ENCODE data around the gene HMX1. TPM values are rescaled to one million over a fixed set of nuclear protein-coding genes. Genes with fewer than 3 reads are reported as not detected.

The HMX1 gene
- total and polyA plus RNA-seq, 10 of the 15 experiments (the other 5 are each of a cell fraction or from before 2014, with no cell fraction given), result not detected

DNA sequence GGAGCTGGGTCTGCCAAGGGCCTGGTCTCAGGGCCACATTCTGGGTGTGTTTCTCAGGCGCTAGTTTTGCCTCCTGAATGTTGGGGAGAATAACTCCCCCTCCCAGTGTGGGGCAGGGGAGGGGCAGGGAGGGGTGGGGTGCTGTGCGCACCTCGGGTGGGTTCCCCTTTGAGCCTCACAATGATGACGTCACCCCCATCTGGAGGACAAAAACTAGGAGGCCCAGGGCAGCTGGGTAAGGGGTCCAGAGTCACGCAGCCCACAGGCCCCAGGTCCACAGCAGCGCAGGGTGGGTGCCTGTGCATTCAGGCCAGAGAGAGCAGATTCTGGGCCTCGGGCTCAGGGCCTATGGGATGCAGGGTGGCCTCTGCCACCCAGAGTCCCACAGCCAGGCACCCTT is 23.7 kb upstream of the HMX1 start (continued):
- TF ChIP-seq SUPT20H (IDR thresholded peaks at IDR 0.05; ENCODE audit: borderline replicate concordance, control insufficient read depth, low read depth, low read length) (no peak), POLR2A (IDR thresholded peaks at IDR 0.05; ENCODE audit: low read depth, low read length) (no peak), MTA3 (IDR thresholded peaks at IDR 0.05; ENCODE audit: borderline replicate concordance, low read length) (no peak), SP1 (IDR thresholded peaks at IDR 0.05; ENCODE audit: low read depth, low read length) (no peak), SMC3 (IDR thresholded peaks at IDR 0.05; ENCODE audit: borderline replicate concordance, low read length) (no peak), CREM (IDR thresholded peaks at IDR 0.05; ENCODE audit: low read depth) (no peak), NFYB (IDR thresholded peaks at IDR 0.05; ENCODE audit: insufficient read depth, low read depth, low read length) (no peak), POU2F2 (IDR thresholded peaks at IDR 0.05; ENCODE audit: borderline replicate concordance, low read depth, low read length) (no peak), FOS (IDR thresholded peaks at IDR 0.05; ENCODE audit: borderline replicate concordance, extremely low read depth, insufficient read length) (no peak), GABPA (IDR thresholded peaks at IDR 0.05; ENCODE audit: low read depth) (no peak), CHD1 (IDR thresholded peaks at IDR 0.05; ENCODE audit: low read depth, low read length) (no peak)
- TF ChIP-seq, protein P1, sequence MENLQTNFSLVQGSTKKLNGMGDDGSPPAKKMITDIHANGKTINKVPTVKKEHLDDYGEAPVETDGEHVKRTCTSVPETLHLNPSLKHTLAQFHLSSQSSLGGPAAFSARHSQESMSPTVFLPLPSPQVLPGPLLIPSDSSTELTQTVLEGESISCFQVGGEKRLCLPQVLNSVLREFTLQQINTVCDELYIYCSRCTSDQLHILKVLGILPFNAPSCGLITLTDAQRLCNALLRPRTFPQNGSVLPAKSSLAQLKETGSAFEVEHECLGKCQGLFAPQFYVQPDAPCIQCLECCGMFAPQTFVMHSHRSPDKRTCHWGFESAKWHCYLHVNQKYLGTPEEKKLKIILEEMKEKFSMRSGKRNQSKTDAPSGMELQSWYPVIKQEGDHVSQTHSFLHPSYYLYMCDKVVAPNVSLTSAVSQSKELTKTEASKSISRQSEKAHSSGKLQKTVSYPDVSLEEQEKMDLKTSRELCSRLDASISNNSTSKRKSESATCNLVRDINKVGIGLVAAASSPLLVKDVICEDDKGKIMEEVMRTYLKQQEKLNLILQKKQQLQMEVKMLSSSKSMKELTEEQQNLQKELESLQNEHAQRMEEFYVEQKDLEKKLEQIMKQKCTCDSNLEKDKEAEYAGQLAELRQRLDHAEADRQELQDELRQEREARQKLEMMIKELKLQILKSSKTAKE (IDR thresholded peaks at IDR 0.05; ENCODE audit: low read depth, poor library complexity, severe bottlenecking), result no peak
- TF ChIP-seq, protein P2, sequence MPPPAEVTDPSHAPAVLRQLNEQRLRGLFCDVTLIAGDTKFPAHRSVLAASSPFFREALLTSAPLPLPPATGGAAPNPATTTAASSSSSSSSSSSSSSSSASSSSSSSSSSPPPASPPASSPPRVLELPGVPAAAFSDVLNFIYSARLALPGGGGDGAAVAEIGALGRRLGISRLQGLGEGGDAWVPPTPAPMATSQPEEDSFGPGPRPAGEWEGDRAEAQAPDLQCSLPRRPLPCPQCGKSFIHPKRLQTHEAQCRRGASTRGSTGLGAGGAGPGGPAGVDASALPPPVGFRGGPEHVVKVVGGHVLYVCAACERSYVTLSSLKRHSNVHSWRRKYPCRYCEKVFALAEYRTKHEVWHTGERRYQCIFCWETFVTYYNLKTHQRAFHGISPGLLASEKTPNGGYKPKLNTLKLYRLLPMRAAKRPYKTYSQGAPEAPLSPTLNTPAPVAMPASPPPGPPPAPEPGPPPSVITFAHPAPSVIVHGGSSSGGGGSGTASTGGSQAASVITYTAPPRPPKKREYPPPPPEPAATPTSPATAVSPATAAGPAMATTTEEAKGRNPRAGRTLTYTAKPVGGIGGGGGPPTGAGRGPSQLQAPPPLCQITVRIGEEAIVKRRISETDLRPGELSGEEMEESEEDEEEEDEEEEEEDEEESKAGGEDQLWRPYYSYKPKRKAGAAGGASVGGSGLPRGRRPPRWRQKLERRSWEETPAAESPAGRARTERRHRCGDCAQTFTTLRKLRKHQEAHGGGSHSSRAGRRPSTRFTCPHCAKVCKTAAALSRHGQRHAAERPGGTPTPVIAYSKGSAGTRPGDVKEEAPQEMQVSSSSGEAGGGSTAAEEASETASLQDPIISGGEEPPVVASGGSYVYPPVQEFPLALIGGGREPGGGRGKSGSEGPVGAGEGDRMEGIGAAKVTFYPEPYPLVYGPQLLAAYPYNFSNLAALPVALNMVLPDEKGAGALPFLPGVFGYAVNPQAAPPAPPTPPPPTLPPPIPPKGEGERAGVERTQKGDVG (CRISPR knock-in tag; IDR thresholded peaks at IDR 0.05), result no peak
- TF ChIP-seq, protein P3, sequence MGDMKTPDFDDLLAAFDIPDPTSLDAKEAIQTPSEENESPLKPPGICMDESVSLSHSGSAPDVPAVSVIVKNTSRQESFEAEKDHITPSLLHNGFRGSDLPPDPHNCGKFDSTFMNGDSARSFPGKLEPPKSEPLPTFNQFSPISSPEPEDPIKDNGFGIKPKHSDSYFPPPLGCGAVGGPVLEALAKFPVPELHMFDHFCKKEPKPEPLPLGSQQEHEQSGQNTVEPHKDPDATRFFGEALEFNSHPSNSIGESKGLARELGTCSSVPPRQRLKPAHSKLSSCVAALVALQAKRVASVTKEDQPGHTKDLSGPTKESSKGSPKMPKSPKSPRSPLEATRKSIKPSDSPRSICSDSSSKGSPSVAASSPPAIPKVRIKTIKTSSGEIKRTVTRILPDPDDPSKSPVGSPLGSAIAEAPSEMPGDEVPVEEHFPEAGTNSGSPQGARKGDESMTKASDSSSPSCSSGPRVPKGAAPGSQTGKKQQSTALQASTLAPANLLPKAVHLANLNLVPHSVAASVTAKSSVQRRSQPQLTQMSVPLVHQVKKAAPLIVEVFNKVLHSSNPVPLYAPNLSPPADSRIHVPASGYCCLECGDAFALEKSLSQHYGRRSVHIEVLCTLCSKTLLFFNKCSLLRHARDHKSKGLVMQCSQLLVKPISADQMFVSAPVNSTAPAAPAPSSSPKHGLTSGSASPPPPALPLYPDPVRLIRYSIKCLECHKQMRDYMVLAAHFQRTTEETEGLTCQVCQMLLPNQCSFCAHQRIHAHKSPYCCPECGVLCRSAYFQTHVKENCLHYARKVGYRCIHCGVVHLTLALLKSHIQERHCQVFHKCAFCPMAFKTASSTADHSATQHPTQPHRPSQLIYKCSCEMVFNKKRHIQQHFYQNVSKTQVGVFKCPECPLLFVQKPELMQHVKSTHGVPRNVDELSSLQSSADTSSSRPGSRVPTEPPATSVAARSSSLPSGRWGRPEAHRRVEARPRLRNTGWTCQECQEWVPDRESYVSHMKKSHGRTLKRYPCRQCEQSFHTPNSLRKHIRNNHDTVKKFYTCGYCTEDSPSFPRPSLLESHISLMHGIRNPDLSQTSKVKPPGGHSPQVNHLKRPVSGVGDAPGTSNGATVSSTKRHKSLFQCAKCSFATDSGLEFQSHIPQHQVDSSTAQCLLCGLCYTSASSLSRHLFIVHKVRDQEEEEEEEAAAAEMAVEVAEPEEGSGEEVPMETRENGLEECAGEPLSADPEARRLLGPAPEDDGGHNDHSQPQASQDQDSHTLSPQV (IDR thresholded peaks at IDR 0.05), result no peak
- TF ChIP-seq, protein P4, sequence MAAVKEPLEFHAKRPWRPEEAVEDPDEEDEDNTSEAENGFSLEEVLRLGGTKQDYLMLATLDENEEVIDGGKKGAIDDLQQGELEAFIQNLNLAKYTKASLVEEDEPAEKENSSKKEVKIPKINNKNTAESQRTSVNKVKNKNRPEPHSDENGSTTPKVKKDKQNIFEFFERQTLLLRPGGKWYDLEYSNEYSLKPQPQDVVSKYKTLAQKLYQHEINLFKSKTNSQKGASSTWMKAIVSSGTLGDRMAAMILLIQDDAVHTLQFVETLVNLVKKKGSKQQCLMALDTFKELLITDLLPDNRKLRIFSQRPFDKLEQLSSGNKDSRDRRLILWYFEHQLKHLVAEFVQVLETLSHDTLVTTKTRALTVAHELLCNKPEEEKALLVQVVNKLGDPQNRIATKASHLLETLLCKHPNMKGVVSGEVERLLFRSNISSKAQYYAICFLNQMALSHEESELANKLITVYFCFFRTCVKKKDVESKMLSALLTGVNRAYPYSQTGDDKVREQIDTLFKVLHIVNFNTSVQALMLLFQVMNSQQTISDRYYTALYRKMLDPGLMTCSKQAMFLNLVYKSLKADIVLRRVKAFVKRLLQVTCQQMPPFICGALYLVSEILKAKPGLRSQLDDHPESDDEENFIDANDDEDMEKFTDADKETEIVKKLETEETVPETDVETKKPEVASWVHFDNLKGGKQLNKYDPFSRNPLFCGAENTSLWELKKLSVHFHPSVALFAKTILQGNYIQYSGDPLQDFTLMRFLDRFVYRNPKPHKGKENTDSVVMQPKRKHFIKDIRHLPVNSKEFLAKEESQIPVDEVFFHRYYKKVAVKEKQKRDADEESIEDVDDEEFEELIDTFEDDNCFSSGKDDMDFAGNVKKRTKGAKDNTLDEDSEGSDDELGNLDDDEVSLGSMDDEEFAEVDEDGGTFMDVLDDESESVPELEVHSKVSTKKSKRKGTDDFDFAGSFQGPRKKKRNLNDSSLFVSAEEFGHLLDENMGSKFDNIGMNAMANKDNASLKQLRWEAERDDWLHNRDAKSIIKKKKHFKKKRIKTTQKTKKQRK (IDR thresholded peaks at IDR 0.05; ENCODE audit: low read depth, low read length), result no peak
